Neutrophil (primary cell): ENCODE data around the gene DUSP16.

Source experiments
- H3K27ac ChIP-seq: fragments of 200-600 bp; sonication (generic); 2 replicates; pipeline ENCODE4 v1.5.1; 2016; ENCODE audit warnings: mild to moderate bottlenecking, moderate library complexity
- H3K27me3 ChIP-seq: fragments of 200-600 bp; sonication (generic); 2 replicates; pipeline ENCODE4 v1.6.0; 2016; ENCODE audit warnings: mild to moderate bottlenecking
- H3K36me3 ChIP-seq: fragments of 200-600 bp; sonication (generic); 2 replicates; pipeline ENCODE4 v1.5.1; 2017
- H3K4me1 ChIP-seq, 2 experiments: fragments of 200-600 bp in 1 of 2; sonication (generic) in 1 of 2; 1 replicate in 1 of 2; 2 replicates in 1 of 2; pipeline versions ENCODE4 v1.5.1 to v1.6.1; 2013 to 2016; ENCODE audit warnings: low read depth in 1 of 2, low read length in 1 of 2, mild to moderate bottlenecking in 1 of 2, moderate library complexity in 1 of 2; ENCODE audit not compliant: control insufficient read depth in 1 of 2, insufficient read depth in 1 of 2
- H3K4me3 ChIP-seq, 2 experiments: fragments of 200-600 bp in 1 of 2; sonication (generic) in 1 of 2; 1 replicate in 1 of 2; 2 replicates in 1 of 2; pipeline ENCODE4 v1.5.1; 2013 to 2016; ENCODE audit warnings: low read depth in 1 of 2, low read length in 1 of 2, mild to moderate bottlenecking in 1 of 2, moderate library complexity in 1 of 2
- H3K9me3 ChIP-seq: fragments of 200-600 bp; sonication (generic); 2 replicates; pipeline ENCODE4 v1.5.1; 2016
- TF ChIP-seq, protein P1 (sequence below): fragments of 200-600 bp; sonication (generic); IDR thresholded peaks from 2 replicates; pipeline ENCODE4 v1.5.1; 2016; ENCODE audit warnings: antibody characterized with exemption

Gene DUSP16

DNA sequence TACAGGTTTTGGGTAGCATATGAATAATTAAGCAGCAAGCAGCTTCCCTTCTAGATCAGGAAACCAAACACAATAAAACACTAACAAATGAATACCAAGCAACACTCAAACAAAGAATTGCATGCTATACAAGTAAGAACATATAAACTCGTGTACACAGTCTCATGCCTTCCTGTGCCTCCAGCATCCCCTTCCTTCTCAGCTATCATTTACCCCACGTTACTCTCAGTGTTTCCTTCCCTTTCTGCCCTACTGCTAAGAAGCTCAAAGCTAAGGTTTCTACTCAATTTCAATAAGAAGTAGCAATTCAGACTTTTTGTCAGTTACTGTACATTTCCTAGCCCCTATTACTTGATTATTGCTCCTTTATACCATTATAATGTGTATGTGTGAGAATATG lies 81.0 kb downstream of the DUSP16 start:
- H3K27ac ChIP-seq, result peak overlapping the region; percentile 77
- peaks cover 42% of the 10 kb centered on the region for H3K36me3 ChIP-seq
- no peak overlapping the region for H3K4me3 ChIP-seq
- TF ChIP-seq, protein P1, sequence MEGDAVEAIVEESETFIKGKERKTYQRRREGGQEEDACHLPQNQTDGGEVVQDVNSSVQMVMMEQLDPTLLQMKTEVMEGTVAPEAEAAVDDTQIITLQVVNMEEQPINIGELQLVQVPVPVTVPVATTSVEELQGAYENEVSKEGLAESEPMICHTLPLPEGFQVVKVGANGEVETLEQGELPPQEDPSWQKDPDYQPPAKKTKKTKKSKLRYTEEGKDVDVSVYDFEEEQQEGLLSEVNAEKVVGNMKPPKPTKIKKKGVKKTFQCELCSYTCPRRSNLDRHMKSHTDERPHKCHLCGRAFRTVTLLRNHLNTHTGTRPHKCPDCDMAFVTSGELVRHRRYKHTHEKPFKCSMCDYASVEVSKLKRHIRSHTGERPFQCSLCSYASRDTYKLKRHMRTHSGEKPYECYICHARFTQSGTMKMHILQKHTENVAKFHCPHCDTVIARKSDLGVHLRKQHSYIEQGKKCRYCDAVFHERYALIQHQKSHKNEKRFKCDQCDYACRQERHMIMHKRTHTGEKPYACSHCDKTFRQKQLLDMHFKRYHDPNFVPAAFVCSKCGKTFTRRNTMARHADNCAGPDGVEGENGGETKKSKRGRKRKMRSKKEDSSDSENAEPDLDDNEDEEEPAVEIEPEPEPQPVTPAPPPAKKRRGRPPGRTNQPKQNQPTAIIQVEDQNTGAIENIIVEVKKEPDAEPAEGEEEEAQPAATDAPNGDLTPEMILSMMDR, result no peak
- H3K4me1 ChIP-seq, result peaks cover 24 to 32% of the 10 kb centered on the region in 2 experiments
- H3K27me3 ChIP-seq, result no peaks in the 10 kb centered on the region
- H3K9me3 ChIP-seq, result no peaks in the 10 kb centered on the region

DNA sequence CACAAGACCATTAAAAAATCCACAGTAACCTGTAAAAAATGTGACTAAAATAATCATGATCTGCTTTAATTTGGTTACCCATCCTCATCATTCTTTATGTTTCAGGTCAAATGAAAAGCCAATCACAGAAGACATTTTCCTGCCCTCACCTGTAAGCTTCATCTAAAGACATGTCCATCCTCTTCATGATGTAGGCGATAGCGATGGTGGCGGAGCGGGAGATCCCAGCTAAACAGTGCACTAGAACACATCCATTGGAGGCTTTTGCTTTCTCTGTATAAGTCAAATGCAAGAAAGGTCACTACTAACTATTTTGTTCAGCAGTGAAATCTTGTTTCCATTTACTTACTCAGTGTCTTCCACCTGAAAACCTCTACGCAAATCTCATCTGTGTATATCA lies 82.6 kb downstream of the DUSP16 start:
- Histone ChIP-seq H3K36me3 (peaks cover 35% of the 10 kb centered on the region), H3K4me3 (no peak overlapping the region), H3K9me3 (no peaks in the 10 kb centered on the region), H3K4me1 (peaks cover 30 to 39% of the 10 kb centered on the region in 2 experiments), H3K27me3 (no peaks in the 10 kb centered on the region), H3K27ac (no peak overlapping the region)
- TF ChIP-seq, protein P1, result no peak

DNA sequence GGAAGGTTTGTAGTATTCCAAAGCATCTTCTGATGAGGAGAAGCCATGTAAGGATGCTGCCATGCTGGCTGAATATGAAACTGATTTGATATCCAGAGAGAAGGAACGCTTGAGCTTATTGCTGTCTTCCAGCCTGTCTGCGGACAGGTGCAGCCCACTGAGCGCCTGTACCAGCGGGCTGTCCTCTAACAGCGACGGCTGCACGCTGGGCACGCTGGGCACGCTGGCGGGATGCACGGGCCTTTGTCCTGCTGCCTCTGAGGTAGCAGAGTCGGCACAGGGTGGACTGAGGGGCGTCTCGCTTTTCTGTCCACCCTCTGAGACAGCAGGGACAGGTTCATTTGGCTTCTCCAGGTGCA lies 85.2 kb downstream of the DUSP16 start:
- TF ChIP-seq, protein P1, result no peak
- Histone ChIP-seq H3K27me3 (no peaks in the 10 kb centered on the region), H3K36me3 (peaks cover 35% of the 10 kb centered on the region), H3K4me3 (no peak overlapping the region), H3K9me3 (no peaks in the 10 kb centered on the region), H3K27ac (no peak overlapping the region), H3K4me1 (peaks cover 31 to 39% of the 10 kb centered on the region in 2 experiments)

DNA sequence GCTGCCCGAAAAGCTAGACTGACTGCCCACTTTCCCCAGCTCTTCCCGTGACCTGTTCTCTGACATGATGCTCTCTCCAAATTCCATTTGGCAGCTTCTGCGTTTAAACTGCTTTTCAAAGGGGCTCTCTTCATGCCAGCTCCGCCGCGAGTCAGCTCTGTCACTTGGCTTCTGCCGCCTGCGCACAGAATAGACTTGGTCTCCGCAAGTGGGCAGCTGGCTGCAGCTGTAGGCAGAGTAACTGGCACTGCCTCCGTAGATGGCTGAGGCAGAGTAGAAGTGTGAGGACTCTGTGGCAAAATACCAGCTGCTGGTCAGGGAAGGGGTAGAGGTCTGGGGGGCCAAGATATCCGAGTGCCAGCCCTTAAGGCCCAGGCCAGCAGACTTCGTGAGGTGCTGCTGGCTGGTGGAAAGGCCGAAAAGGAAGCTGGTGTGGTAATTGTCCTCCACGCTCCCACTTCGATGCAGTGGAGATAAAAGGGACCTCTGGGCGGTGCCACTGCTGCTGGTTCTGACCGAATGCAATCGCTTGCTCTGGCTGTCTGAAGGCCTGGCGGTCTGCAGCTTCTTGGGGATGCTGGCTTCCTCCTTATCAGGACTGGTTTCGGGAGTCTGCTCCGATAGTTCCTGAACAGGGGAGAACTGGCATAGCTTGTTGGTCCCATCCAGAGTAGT lies 85.7 kb downstream of the DUSP16 start:
- H3K27me3 ChIP-seq, result no peaks in the 10 kb centered on the region
- H3K9me3 ChIP-seq, result no peaks in the 10 kb centered on the region
- H3K4me3 ChIP-seq, result no peak overlapping the region
- peaks cover 26 to 34% of the 10 kb centered on the region in 2 experiments for H3K4me1 ChIP-seq
- TF ChIP-seq, protein P1, result no peak
- H3K36me3 ChIP-seq, result peaks cover 35% of the 10 kb centered on the region
- no peak overlapping the region for H3K27ac ChIP-seq

DNA sequence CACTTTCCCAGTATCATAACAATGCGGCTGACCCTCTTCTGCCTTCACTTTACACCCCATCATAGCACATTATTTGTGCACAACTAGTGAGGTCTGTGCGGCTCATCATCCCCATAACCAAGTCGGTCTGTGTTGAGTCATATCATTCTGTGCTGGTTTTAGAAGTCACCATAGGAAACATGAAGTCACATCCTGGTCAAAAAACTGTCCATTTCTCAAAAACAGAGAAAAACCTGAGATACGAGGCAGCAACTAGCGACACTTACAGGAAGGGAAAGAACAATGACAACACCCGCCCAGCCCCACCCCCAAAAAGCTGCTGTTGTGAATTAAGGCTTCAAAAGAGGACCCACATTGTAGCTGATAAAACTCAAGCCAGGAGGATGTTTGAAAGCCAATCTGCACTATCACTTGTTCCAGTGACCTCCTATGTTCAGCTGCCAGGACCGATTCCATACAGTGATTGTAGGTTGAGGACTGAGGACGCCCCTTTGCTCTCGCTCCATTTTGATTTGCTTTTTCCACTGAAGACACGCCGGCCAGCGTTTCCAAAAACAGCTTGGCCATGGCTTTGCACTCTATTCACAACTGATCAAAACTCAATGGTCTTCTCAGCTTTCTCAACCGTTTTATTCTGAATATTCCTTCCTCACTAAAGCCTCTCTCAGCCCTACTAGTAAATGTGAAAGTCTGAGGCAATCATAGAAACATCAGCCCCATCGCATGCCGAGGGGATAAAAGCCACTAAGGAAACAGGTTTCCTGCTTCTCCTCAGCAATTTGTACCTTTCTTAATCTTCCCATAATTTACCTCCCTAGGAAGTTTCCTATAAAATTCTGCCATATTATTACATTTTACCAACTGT lies 87.5 kb downstream of the DUSP16 start:
- H3K36me3 ChIP-seq, result peaks cover 29% of the 10 kb centered on the region
- H3K9me3 ChIP-seq, result no peaks in the 10 kb centered on the region
- H3K4me3 ChIP-seq, result no peak overlapping the region
- no peaks in the 10 kb centered on the region for H3K27me3 ChIP-seq
- H3K4me1 ChIP-seq, result peaks cover 23 to 29% of the 10 kb centered on the region in 2 experiments
- TF ChIP-seq, protein P1, result no peak
- peak overlapping the region; percentile 68 for H3K27ac ChIP-seq
